B cell (primary cell): ENCODE results near the gene PINK1.

ENCODE experiments used
- EZH2 ChIP-seq: IDR thresholded peaks from 2 replicates; pipeline ENCODE4 v1.6.1; 2012; ENCODE audit warnings: borderline replicate concordance, low read depth, mild to moderate bottlenecking, moderate library complexity, low read length; ENCODE audit not compliant: insufficient read depth, poor library complexity, severe bottlenecking
- TF ChIP-seq, protein P1 (sequence below): fragments of 200-600 bp; IDR thresholded peaks from one replicate; pipeline ENCODE4 v1.8.0; 2022; ENCODE audit warnings: antibody characterized with exemption, mild to moderate bottlenecking

GRCh38 chr1:20700636-20701215, 67.5 kb downstream of the PINK1 start:
- TF ChIP-seq, protein P1, sequence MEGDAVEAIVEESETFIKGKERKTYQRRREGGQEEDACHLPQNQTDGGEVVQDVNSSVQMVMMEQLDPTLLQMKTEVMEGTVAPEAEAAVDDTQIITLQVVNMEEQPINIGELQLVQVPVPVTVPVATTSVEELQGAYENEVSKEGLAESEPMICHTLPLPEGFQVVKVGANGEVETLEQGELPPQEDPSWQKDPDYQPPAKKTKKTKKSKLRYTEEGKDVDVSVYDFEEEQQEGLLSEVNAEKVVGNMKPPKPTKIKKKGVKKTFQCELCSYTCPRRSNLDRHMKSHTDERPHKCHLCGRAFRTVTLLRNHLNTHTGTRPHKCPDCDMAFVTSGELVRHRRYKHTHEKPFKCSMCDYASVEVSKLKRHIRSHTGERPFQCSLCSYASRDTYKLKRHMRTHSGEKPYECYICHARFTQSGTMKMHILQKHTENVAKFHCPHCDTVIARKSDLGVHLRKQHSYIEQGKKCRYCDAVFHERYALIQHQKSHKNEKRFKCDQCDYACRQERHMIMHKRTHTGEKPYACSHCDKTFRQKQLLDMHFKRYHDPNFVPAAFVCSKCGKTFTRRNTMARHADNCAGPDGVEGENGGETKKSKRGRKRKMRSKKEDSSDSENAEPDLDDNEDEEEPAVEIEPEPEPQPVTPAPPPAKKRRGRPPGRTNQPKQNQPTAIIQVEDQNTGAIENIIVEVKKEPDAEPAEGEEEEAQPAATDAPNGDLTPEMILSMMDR: no peak
- TF ChIP-seq EZH2: no peak
